OCI-LY3 (cell line): ENCODE results near the gene SHLD1.

Experiments
- EZH2phosphoT487 ChIP-seq: fragments of 200-600 bp; shearing (Covaris generic); IDR thresholded peaks from 2 replicates; pipeline ENCODE4 v1.6.1; 2018; ENCODE audit warnings: antibody characterized with exemption, mixed run types, low read depth
- TF ChIP-seq, protein P1 (sequence below): fragments of 200-600, 300-600 bp; sonication (generic); IDR thresholded peaks from 2 replicates; pipeline ENCODE4 v1.5.1; 2014; ENCODE audit warnings: antibody characterized with exemption, low read length, low read depth

- TF ChIP-seq, protein P1, sequence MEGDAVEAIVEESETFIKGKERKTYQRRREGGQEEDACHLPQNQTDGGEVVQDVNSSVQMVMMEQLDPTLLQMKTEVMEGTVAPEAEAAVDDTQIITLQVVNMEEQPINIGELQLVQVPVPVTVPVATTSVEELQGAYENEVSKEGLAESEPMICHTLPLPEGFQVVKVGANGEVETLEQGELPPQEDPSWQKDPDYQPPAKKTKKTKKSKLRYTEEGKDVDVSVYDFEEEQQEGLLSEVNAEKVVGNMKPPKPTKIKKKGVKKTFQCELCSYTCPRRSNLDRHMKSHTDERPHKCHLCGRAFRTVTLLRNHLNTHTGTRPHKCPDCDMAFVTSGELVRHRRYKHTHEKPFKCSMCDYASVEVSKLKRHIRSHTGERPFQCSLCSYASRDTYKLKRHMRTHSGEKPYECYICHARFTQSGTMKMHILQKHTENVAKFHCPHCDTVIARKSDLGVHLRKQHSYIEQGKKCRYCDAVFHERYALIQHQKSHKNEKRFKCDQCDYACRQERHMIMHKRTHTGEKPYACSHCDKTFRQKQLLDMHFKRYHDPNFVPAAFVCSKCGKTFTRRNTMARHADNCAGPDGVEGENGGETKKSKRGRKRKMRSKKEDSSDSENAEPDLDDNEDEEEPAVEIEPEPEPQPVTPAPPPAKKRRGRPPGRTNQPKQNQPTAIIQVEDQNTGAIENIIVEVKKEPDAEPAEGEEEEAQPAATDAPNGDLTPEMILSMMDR = no peak
- no peak for TF ChIP-seq EZH2phosphoT487
Observed at GRCh38 chr20:5811746-5812145, 61.5 kb downstream of the SHLD1 start.
